K562 (cell line): Measurements from ENCODE around the gene LRRK1. TPM values are rescaled to one million over a fixed set of nuclear protein-coding genes. Genes with fewer than 3 reads are reported as not detected.

Experiments used
- ATAC-seq: fragments of 200-7000 bp; cut with Tn5 transposase; 3 replicates; pipeline ENCODE4 v1.9.1; 2020; ENCODE audit warnings: moderate library complexity
- BruUV-seq: library from RNA; stranded (reverse); fragments of 400-500 nt; replicated peaks from 2 replicates; lab custom pipeline; 2021; lab: Mats Ljungman, UMichigan
- CTCF ChIA-PET: fragments of 300-600 bp; formaldehyde crosslinking; extraction: SDS; loops from one replicate; lab custom pipeline; 2021; ENCODE audit warnings: low intra/inter-chr PET ratio; lab: Yijun Ruan, JAX
- POLR2A ChIA-PET: fragments of 300-600, 350-650 bp; sonication (Branson Sonifier 250); formaldehyde crosslinking; extraction: SDS; loops from one replicate; lab custom pipeline; 2021; ENCODE audit warnings: antibody characterized with exemption, inconsistent platforms; lab: Yijun Ruan, JAX
- DNase-seq, 4 experiments: peaks; one replicate each; pipeline versions ENCODE4 v3.0.0 to v3.0.0-alpha.2; 2011 to 2018; ENCODE audit warnings: low spot score in 3 of 4, mixed read lengths in 3 of 4; ENCODE audit errors: extremely low read depth in 1 of 4
- FAIRE-seq: peaks from 2 replicates; lab custom pipeline; 2011; peaks lifted over from hg19 to GRCh38; lab: Jason Lieb, UNC
- H2AFZ ChIP-seq: 2 replicates; pipeline ENCODE4 v1.6.0; 2011; ENCODE audit warnings: low read depth, low read length, control low read depth, inconsistent platforms
- H3K27ac ChIP-seq: fragments of 200-600 bp; 3 replicates; pipeline ENCODE4 v1.8.0; 2011; ENCODE audit warnings: low read depth, mild to moderate bottlenecking, control low read depth, inconsistent platforms, low read length, moderate library complexity, mixed read lengths; ENCODE audit errors: extremely low read depth
- H3K27me3 ChIP-seq, 2 experiments: fragments of 300-600 bp in 1 of 2; 2 replicates in 1 of 2; 3 replicates in 1 of 2; pipeline versions ENCODE4 v1.6.0 to v1.8.0; 2011; ENCODE audit warnings: inconsistent platforms in 2 of 2, low read length in 2 of 2, mild to moderate bottlenecking in 1 of 2, mixed read lengths in 1 of 2, moderate library complexity in 1 of 2; ENCODE audit not compliant: control insufficient read depth in 2 of 2, insufficient read depth in 2 of 2
- H3K36me3 ChIP-seq: fragments of 300-600 bp; 3 replicates; pipeline ENCODE4 v1.8.0; 2011; ENCODE audit warnings: mild to moderate bottlenecking, low read length, inconsistent platforms; ENCODE audit not compliant: control insufficient read depth, insufficient read depth
- H3K4me1 ChIP-seq, 2 experiments: fragments of 200-600 bp in 1 of 2; replicated peaks in 1 of 2; 2 replicates in 1 of 2; 3 replicates in 1 of 2; pipeline versions ENCODE4 v1.5.1 to v1.8.0; 2011; ENCODE audit warnings: inconsistent platforms in 2 of 2, low read length in 2 of 2, mild to moderate bottlenecking in 1 of 2, mixed read lengths in 1 of 2, moderate library complexity in 1 of 2; ENCODE audit not compliant: control insufficient read depth in 2 of 2, insufficient read depth in 2 of 2
- H3K4me2 ChIP-seq: 2 replicates; pipeline ENCODE4 v1.6.1; 2011; ENCODE audit warnings: low read length, control low read depth, inconsistent platforms, mixed read lengths; ENCODE audit not compliant: insufficient read depth
- H3K4me3 ChIP-seq: fragments of 200-600 bp; sonication (generic), shearing (Covaris generic); 2 replicates; pipeline ENCODE4 v1.5.1; 2016; ENCODE audit warnings: control low read depth, inconsistent platforms
- H3K79me2 ChIP-seq: fragments of 200-600 bp; 3 replicates; pipeline ENCODE4 v1.8.0; 2011; ENCODE audit warnings: low read length, inconsistent platforms; ENCODE audit not compliant: control insufficient read depth, insufficient read depth
- H3K9ac ChIP-seq, 2 experiments: 2 replicates each; pipeline versions ENCODE4 v1.6.0 to v1.6.1; 2011; ENCODE audit warnings: low read depth in 2 of 2, low read length in 2 of 2, control low read depth in 1 of 2, inconsistent platforms in 1 of 2, mild to moderate bottlenecking in 1 of 2, mixed read lengths in 1 of 2; ENCODE audit not compliant: insufficient read depth in 1 of 2
- H3K9me1 ChIP-seq: one replicate; pipeline ENCODE4 v1.6.0; 2011; ENCODE audit warnings: inconsistent platforms, mild to moderate bottlenecking, low read length, moderate library complexity; ENCODE audit not compliant: control insufficient read depth, insufficient read depth
- H3K9me3 ChIP-seq: replicated peaks from 2 replicates; pipeline ENCODE4 v1.5.1; 2011; ENCODE audit warnings: low read depth, low read length, inconsistent platforms; ENCODE audit not compliant: control insufficient read depth, insufficient read depth
- H4K20me1 ChIP-seq: replicated peaks from 2 replicates; pipeline ENCODE4 v1.6.1; 2011; ENCODE audit warnings: low read length, inconsistent platforms, mixed read lengths; ENCODE audit not compliant: control insufficient read depth, insufficient read depth
- BHLHE40 ChIP-seq: IDR thresholded peaks from 2 replicates; pipeline ENCODE4 v1.6.1; 2011; ENCODE audit warnings: low read length, improper control_type of control experiment
- DDX20 ChIP-seq: fragments of 450-650 bp; IDR thresholded peaks from 2 replicates; pipeline ENCODE4 v1.6.1; 2016; ENCODE audit warnings: missing genetic modification characterization, low read depth, mild to moderate bottlenecking, missing compliant biosample characterization, moderate library complexity
- HDAC6 ChIP-seq: IDR thresholded peaks from 2 replicates; pipeline ENCODE4 v1.6.1; 2012; ENCODE audit warnings: low read depth, mild to moderate bottlenecking, control low read depth, inconsistent platforms, low read length, moderate library complexity
- HDGF ChIP-seq: fragments of 450-650 bp; IDR thresholded peaks from 2 replicates; pipeline ENCODE4 v1.6.1; 2016
- KLF1 ChIP-seq: fragments of 450-650 bp; IDR thresholded peaks from 2 replicates; pipeline ENCODE4 v1.6.1; 2016; ENCODE audit warnings: missing genetic modification characterization, missing compliant biosample characterization
- POLR2AphosphoS5 ChIP-seq: IDR thresholded peaks from 2 replicates; pipeline ENCODE4 v1.6.1; 2011; ENCODE audit warnings: mild to moderate bottlenecking, low read depth, low read length, moderate library complexity; ENCODE audit not compliant: control insufficient read depth, insufficient read depth
- POLR2B ChIP-seq: fragments of 450-650 bp; IDR thresholded peaks from 2 replicates; pipeline ENCODE4 v1.6.1; 2018; ENCODE audit warnings: low read depth; ENCODE audit not compliant: partially characterized antibody
- ZNF696 ChIP-seq: fragments of 250-450 bp; sonication (Bioruptor Pico); conservative IDR thresholded peaks from 2 replicates; pipeline ENCODE4 v1.4.0; 2020; ENCODE audit warnings: mild to moderate bottlenecking, moderate library complexity
- ZSCAN32 ChIP-seq: fragments of 450-650 bp; formaldehyde crosslinking; IDR thresholded peaks from 2 replicates; pipeline ENCODE4 v1.4.0; 2020; ENCODE audit warnings: mild to moderate bottlenecking, moderate library complexity
- WGBS: fragments of 100-300 bp; shearing (Covaris generic); methylation state at CpG from one replicate; pipeline ENCODE4 v1.1.6; 2016; ENCODE audit warnings: low coverage, mixed read lengths; ENCODE audit not compliant: insufficient coverage; ENCODE audit errors: missing lambda C conversion rate; 5-methylcytosine and 5-hydroxymethylcytosine counted together
- in situ Hi-C: fragments of 300-500 bp; cut with MboI; formaldehyde crosslinking; loops from 4 replicates; pipeline ENCODE4 v1.15.0; 2018; ENCODE audit warnings: inconsistent platforms, mixed read lengths
- intact Hi-C: fragments of 100-400 bp; cut with micrococcal nuclease; formaldehyde crosslinking; loops from 2 replicates; pipeline ENCODE4 v1.14.2; 2022
- polyA plus RNA-seq, 8 experiments: library from polyadenylated mRNA; depleted of rRNA in 4 of 8; stranded (reverse) in 5 of 8; unstranded in 3 of 8; fragments of >200 nt; fragmentation: Nextera tagmentation in 2 of 8; fragmentation: Illumina TruSeq in 1 of 8; extraction: Ambion mirVana in 2 of 8; extraction: Trizol in 1 of 8; gene quantifications; 2 replicates each; pipeline versions ENCODE4 v1.2.1 to v1.2.3, GENCODE V29; 2011 to 2014; ENCODE audit warnings: inconsistent platforms in 1 of 8, missing spikeins in 1 of 8
- total RNA-seq, 7 experiments: library from RNA; depleted of rRNA in 6 of 7; stranded (reverse); fragments of >200 nt in 6 of 7; fragmentation: Illumina TruSeq in 2 of 7; extraction: Trizol in 2 of 7; gene quantifications; 2 replicates each; pipeline versions ENCODE4 v1.2.1 to v1.2.3, GENCODE V29; 2011 to 2021; ENCODE audit warnings: low replicate concordance in 1 of 7
- TF ChIP-seq, protein P1 (sequence below): fragments of 450-650 bp; formaldehyde crosslinking; IDR thresholded peaks from 2 replicates; pipeline ENCODE4 v1.4.0; 2022; ENCODE audit warnings: mild to moderate bottlenecking, moderate library complexity
- TF ChIP-seq, protein P2 (sequence below): sonication (generic); formaldehyde crosslinking; IDR thresholded peaks from 2 replicates; pipeline ENCODE4 v1.8.1; 2023; ENCODE audit warnings: mild to moderate bottlenecking, missing genetic modification reagents

Gene LRRK1
- total and polyA plus RNA-seq, 9 of the 15 experiments (the other 6 are each of a cell fraction or from before 2014, with no cell fraction given): 0.01 to 1.5 (median 0.11) TPM

DNA sequence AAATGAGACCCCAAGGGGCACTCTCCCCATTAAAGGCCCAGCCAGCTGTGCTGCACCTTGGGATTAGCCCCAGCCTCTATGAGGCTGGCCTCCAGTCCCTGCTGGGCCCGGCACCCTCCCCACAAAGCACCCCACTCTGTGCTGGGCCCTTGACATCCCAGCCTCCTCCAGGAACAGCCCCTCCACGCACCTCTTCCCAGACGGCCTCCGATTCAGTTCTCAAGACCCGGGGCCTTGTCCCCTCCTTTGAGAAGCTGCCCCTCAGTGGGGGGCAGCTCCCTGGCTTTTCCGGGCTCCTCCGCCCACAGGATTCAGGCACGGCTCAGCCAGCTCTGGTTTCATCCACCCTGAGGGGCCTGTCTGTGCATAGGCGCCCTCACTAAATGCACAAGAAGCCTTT is 144.1 kb downstream of the LRRK1 start:
- H3K4me2 ChIP-seq: no peak overlapping the region
- no peak overlapping the region for H3K4me3 ChIP-seq
- no peaks in the 10 kb centered on the region for H3K9me3 ChIP-seq
- TF ChIP-seq, protein P1, sequence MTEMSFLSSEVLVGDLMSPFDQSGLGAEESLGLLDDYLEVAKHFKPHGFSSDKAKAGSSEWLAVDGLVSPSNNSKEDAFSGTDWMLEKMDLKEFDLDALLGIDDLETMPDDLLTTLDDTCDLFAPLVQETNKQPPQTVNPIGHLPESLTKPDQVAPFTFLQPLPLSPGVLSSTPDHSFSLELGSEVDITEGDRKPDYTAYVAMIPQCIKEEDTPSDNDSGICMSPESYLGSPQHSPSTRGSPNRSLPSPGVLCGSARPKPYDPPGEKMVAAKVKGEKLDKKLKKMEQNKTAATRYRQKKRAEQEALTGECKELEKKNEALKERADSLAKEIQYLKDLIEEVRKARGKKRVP (CRISPR knock-in tag): no peak
- H2AFZ ChIP-seq: no peak overlapping the region
- H3K9ac ChIP-seq: no peak overlapping the region
- BruUV-seq: no TSS peak
- H3K36me3 ChIP-seq: no peaks in the 10 kb centered on the region
- H3K27ac ChIP-seq: no peak overlapping the region
- POLR2A ChIA-PET: interaction anchor here (0.6 kb wide), 1 partner anchor 466 kb away, joined by 3 read pairs; no protein-coding TSS in a partner anchor
- H3K9me1 ChIP-seq: no peaks in the 10 kb centered on the region
- WGBS: 15% methylated on average over 9 of the region's 9 CpGs
- no peak for DNase-seq
- in situ Hi-C loops (no loop called here), intact Hi-C loops (no loop called here)
- H3K4me1 ChIP-seq: no peaks in the 10 kb centered on the region; a peak in 2 of 5 replicates
- H4K20me1 ChIP-seq: peaks cover 13% of the 10 kb centered on the region; the same call in 1 of the 2 replicates
- FAIRE-seq: no peak
- no peak for ATAC-seq
- H3K79me2 ChIP-seq: no peaks in the 10 kb centered on the region
- CTCF ChIA-PET: no interaction called here
- H3K27me3 ChIP-seq: peaks cover 75 to 97% of the 10 kb centered on the region in 2 experiments

DNA sequence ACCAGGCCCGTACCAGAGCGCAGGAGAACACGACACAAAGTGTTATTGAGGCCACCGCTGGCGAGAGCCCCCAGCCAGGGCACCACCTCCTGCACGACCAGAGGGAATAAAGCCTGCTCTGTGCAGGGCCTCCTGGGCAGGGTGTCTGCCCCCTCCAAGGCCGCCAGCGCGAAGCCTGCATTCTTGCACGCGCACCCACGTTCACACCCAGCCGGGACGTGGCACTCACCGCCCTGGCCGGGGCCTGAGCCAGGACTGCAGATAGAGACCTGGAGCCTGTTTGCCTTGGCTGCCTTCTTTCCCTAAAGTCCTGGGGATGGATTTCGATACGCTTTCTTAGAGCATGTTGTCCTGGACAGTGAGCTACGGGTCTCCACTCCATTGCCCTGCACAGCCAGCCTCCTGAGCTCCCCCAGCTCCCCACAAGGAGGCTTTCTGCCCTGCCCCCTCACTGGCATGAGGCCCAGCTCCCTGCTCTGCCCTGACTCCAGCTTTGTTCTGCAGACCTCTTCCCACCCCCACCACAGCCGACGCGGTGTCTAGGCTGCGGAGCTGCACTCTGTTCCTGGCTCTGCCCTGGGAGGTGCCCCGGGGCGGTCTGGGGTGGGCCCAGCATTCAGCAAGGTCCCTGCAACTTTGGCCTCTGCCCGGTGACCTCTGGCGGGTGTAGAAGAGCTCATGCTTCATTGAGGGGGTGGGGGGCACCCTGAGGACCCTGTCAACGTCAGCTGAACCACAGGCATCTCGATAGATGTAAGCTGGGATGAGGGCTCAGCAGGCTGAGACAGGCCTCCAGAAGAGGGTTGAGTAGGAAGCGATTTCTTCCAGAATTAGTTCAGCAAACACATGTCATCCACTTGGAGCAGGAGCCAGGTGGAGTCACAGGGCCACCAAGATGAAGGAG is 145.0 kb downstream of the LRRK1 start:
- Histone ChIP-seq H3K4me3 (no peak overlapping the region), H2AFZ (no peak overlapping the region), H4K20me1 (peaks cover 16% of the 10 kb centered on the region; the same call in 1 of the 2 replicates), H3K27me3 (peaks cover 74 to 97% of the 10 kb centered on the region in 2 experiments), H3K9ac (no peak overlapping the region), H3K79me2 (no peaks in the 10 kb centered on the region), H3K9me3 (no peaks in the 10 kb centered on the region), H3K9me1 (no peaks in the 10 kb centered on the region), H3K4me2 (no peak overlapping the region), H3K27ac (no peak overlapping the region), H3K36me3 (no peaks in the 10 kb centered on the region), H3K4me1 (no peaks in the 10 kb centered on the region; a peak in 2 of 5 replicates)
- intact Hi-C loops (no loop called here), in situ Hi-C loops (no loop called here)
- DNase-seq (no peak), FAIRE-seq (no peak), ATAC-seq (no peak)
- no TSS peak for BruUV-seq
- ChIA-PET CTCF (no interaction called here), POLR2A (interaction anchor here (0.7 kb wide), 1 partner anchor 181 kb away, joined by 3 read pairs; no protein-coding TSS in a partner anchor)
- WGBS: 28% methylated on average over 24 of the region's 30 CpGs
- TF ChIP-seq BHLHE40 (no peak), HDGF (no peak), ZNF696 (CRISPR knock-in tag) (no peak), POLR2B (no peak), DDX20 (tag) (no peak), ZSCAN32 (CRISPR knock-in tag) (no peak), KLF1 (tag) (no peak), POLR2AphosphoS5 (no peak), HDAC6 (no peak)
- TF ChIP-seq, protein P2, sequence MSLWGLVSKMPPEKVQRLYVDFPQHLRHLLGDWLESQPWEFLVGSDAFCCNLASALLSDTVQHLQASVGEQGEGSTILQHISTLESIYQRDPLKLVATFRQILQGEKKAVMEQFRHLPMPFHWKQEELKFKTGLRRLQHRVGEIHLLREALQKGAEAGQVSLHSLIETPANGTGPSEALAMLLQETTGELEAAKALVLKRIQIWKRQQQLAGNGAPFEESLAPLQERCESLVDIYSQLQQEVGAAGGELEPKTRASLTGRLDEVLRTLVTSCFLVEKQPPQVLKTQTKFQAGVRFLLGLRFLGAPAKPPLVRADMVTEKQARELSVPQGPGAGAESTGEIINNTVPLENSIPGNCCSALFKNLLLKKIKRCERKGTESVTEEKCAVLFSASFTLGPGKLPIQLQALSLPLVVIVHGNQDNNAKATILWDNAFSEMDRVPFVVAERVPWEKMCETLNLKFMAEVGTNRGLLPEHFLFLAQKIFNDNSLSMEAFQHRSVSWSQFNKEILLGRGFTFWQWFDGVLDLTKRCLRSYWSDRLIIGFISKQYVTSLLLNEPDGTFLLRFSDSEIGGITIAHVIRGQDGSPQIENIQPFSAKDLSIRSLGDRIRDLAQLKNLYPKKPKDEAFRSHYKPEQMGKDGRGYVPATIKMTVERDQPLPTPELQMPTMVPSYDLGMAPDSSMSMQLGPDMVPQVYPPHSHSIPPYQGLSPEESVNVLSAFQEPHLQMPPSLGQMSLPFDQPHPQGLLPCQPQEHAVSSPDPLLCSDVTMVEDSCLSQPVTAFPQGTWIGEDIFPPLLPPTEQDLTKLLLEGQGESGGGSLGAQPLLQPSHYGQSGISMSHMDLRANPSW (CRISPR knock-in tag): no peak
